ENCODE measurements around the gene APOBEC2. TPM values are rescaled to one million over a fixed set of nuclear protein-coding genes. Genes with fewer than 3 reads are reported as not detected.

The APOBEC2 gene
- total and polyA plus RNA-seq, 3 experiments from 2014 or later = not detected

GRCh38 chr6:41027799-41028560, 25.0 kb upstream of the APOBEC2 start:
- peak; percentile 61 to 78 (median 68) for DNase-seq
- Histone ChIP-seq H3K27ac (ENCODE audit: low read depth, low read length) (peak overlapping the region; percentile 57), H3K36me3 (ENCODE audit: insufficient read depth, low read length) (no peaks in the 10 kb centered on the region), H3K4me1 (ENCODE audit: insufficient read depth, low read length) (peaks cover 20% of the 10 kb centered on the region), H3K9me3 (ENCODE audit: low read length) (no peaks in the 10 kb centered on the region), H3K4me3 (ENCODE audit: low read length) (peak overlapping the region; percentile 68), H3K27me3 (ENCODE audit: insufficient read depth, low read length, poor library complexity, severe bottlenecking) (no peaks in the 10 kb centered on the region)
- POLR2A ChIA-PET = interaction anchor here (0.9 to 1.5 kb wide), 3 partner anchors 9 to 44 kb away, joined by 4 to 7 read pairs (median 4); partner anchors contain the start of genes NFYA and OARD1
- CTCF ChIA-PET = interaction anchor here (0.6 to 7.2 kb wide), 23 partner anchors 9 to 1666 kb away, joined by 3 to 44 read pairs (median 9); partner anchors contain the start of genes NFYA, OARD1, TSPO2 and UNC5CL
- H3K9me3 Mint-ChIP-seq = no peaks in the 10 kb centered on the region
- peak overlapping the region; percentile 79 to 88 (median 83) for H3K4me3 Mint-ChIP-seq
- H3K27ac Mint-ChIP-seq = peak overlapping the region in 7 of 8 donors; percentile 67 to 89 (median 83)
- peaks cover 0 to 3% (median 0%) of the 10 kb centered on the region in 3 donors for H3K36me3 Mint-ChIP-seq
- no peaks in the 10 kb centered on the region for H3K27me3 Mint-ChIP-seq
- H3K4me1 Mint-ChIP-seq = peaks cover 20 to 23% (median 21%) of the 10 kb centered on the region in 3 donors

GRCh38 chr6:41028561-41029412, 24.2 kb upstream of the APOBEC2 start:
- Histone ChIP-seq H3K27me3 (ENCODE audit: insufficient read depth, low read length, poor library complexity, severe bottlenecking) (no peaks in the 10 kb centered on the region), H3K4me3 (ENCODE audit: low read length) (peak overlapping the region; percentile 68), H3K36me3 (ENCODE audit: insufficient read depth, low read length) (no peaks in the 10 kb centered on the region), H3K4me1 (ENCODE audit: insufficient read depth, low read length) (peaks cover 20% of the 10 kb centered on the region), H3K27ac (ENCODE audit: low read depth, low read length) (peak overlapping the region; percentile 57), H3K9me3 (ENCODE audit: low read length) (no peaks in the 10 kb centered on the region)
- peaks cover 20 to 23% (median 21%) of the 10 kb centered on the region in 3 donors for H3K4me1 Mint-ChIP-seq
- no peaks in the 10 kb centered on the region for H3K9me3 Mint-ChIP-seq
- CTCF ChIA-PET = interaction anchor here (0.7 to 7.2 kb wide), 20 partner anchors 8 to 155 kb away, joined by 3 to 44 read pairs (median 10); partner anchors contain the start of genes NFYA, OARD1, TSPO2 and UNC5CL
- H3K36me3 Mint-ChIP-seq = peaks cover 0 to 5% (median 3%) of the 10 kb centered on the region in 3 donors
- H3K27me3 Mint-ChIP-seq = no peaks in the 10 kb centered on the region
- no peak for DNase-seq
- POLR2A ChIA-PET = interaction anchor here (0.9 to 1.5 kb wide), 3 partner anchors 8 to 44 kb away, joined by 4 to 7 read pairs (median 4); partner anchors contain the start of genes NFYA and OARD1
- peak overlapping the region; percentile 10 to 89 (median 82) for H3K27ac Mint-ChIP-seq
- H3K4me3 Mint-ChIP-seq = peak overlapping the region; percentile 79 to 88 (median 83)

- CTCF ChIA-PET = no interaction called here
- Mint-ChIP-seq H3K27me3 (peaks cover 0 to 2% of the 10 kb centered on the region in 2 donors), H3K27ac (peak overlapping the region in 2 of 8 donors; percentile 39 to 92)
Observed at GRCh38 chr6:41032830-41033229, 20.2 kb upstream of the APOBEC2 start.

GRCh38 chr6:41033776-41034175, 19.2 kb upstream of the APOBEC2 start:
- Mint-ChIP-seq H3K9me3 (no peaks in the 10 kb centered on the region), H3K27me3 (peaks cover 0 to 2% of the 10 kb centered on the region in 2 donors), H3K4me3 (no peak overlapping the region), H3K36me3 (peaks cover 0 to 5% (median 4%) of the 10 kb centered on the region in 3 donors), H3K4me1 (peaks cover 6 to 9% (median 7%) of the 10 kb centered on the region in 3 donors), H3K27ac (no peak overlapping the region)
- Histone ChIP-seq H3K9me3 (ENCODE audit: low read length) (no peaks in the 10 kb centered on the region), H3K4me1 (ENCODE audit: insufficient read depth, low read length) (peaks cover 6% of the 10 kb centered on the region), H3K27me3 (ENCODE audit: insufficient read depth, low read length, poor library complexity, severe bottlenecking) (no peaks in the 10 kb centered on the region), H3K36me3 (ENCODE audit: insufficient read depth, low read length) (no peaks in the 10 kb centered on the region), H3K4me3 (ENCODE audit: low read length) (no peak overlapping the region), H3K27ac (ENCODE audit: low read depth, low read length) (no peak overlapping the region)
- CTCF ChIA-PET = no interaction called here
- POLR2A ChIA-PET = no interaction called here
- no peak for DNase-seq

More at GRCh38 chr6:41032830-41033229, 20.2 kb upstream of the APOBEC2 start:
- H3K4me3 ChIP-seq (ENCODE audit: low read length) = no peak overlapping the region
- no peaks in the 10 kb centered on the region for H3K27me3 ChIP-seq (ENCODE audit: insufficient read depth, low read length, poor library complexity, severe bottlenecking)
- H3K4me1 ChIP-seq (ENCODE audit: insufficient read depth, low read length) = peaks cover 13% of the 10 kb centered on the region
- Mint-ChIP-seq H3K4me3 (no peak overlapping the region), H3K36me3 (peaks cover 0 to 5% (median 4%) of the 10 kb centered on the region in 3 donors), H3K9me3 (no peaks in the 10 kb centered on the region), H3K4me1 (peaks cover 11 to 14% (median 12%) of the 10 kb centered on the region in 3 donors)
- no peaks in the 10 kb centered on the region for H3K36me3 ChIP-seq (ENCODE audit: insufficient read depth, low read length)
- no peaks in the 10 kb centered on the region for H3K9me3 ChIP-seq (ENCODE audit: low read length)
- POLR2A ChIA-PET = no interaction called here
- H3K27ac ChIP-seq (ENCODE audit: low read depth, low read length) = no peak overlapping the region
- DNase-seq = no peak

GRCh38 chr6:41036186-41036585, 16.8 kb upstream of the APOBEC2 start:
- POLR2A ChIA-PET = interaction anchor here (1.2 kb wide), 1 partner anchor 8 kb away, joined by 4 read pairs; no protein-coding TSS in a partner anchor
- DNase-seq = no peak
- H3K27ac Mint-ChIP-seq = peak overlapping the region in 3 of 8 donors; percentile 61 to 79 (median 62)

GRCh38 chr6:41036601-41037000, 16.4 kb upstream of the APOBEC2 start:
- Mint-ChIP-seq H3K27ac (peak overlapping the region in 2 of 8 donors; percentile 6 to 11), H3K4me3 (no peak overlapping the region), H3K9me3 (no peaks in the 10 kb centered on the region), H3K4me1 (no peaks in the 10 kb centered on the region), H3K27me3 (peaks cover 0 to 2% of the 10 kb centered on the region in 2 donors), H3K36me3 (peaks cover 0 to 4% (median 2%) of the 10 kb centered on the region in 3 donors)
- Histone ChIP-seq H3K4me1 (ENCODE audit: insufficient read depth, low read length) (no peaks in the 10 kb centered on the region), H3K4me3 (ENCODE audit: low read length) (no peak overlapping the region), H3K9me3 (ENCODE audit: low read length) (no peaks in the 10 kb centered on the region), H3K27me3 (ENCODE audit: insufficient read depth, low read length, poor library complexity, severe bottlenecking) (no peaks in the 10 kb centered on the region), H3K27ac (ENCODE audit: low read depth, low read length) (no peak overlapping the region), H3K36me3 (ENCODE audit: insufficient read depth, low read length) (no peaks in the 10 kb centered on the region)
- ChIA-PET POLR2A (interaction anchor here (1.2 kb wide), 1 partner anchor 8 kb away, joined by 4 read pairs; no protein-coding TSS in a partner anchor), CTCF (interaction anchor here (1.0 to 3.0 kb wide), 4 partner anchors 8 to 38 kb away, joined by 3 to 27 read pairs (median 4); no protein-coding TSS in a partner anchor)
- DNase-seq = no peak

More at GRCh38 chr6:41036186-41036585, 16.8 kb upstream of the APOBEC2 start:
- Mint-ChIP-seq H3K27me3 (peaks cover 0 to 2% of the 10 kb centered on the region in 2 donors), H3K36me3 (peaks cover 0 to 4% (median 2%) of the 10 kb centered on the region in 3 donors), H3K4me3 (no peak overlapping the region), H3K9me3 (no peaks in the 10 kb centered on the region), H3K4me1 (peaks cover 0 to under 1% (median 0%) of the 10 kb centered on the region in 3 donors)
- H3K27ac ChIP-seq (ENCODE audit: low read depth, low read length) = no peak overlapping the region
- H3K9me3 ChIP-seq (ENCODE audit: low read length) = no peaks in the 10 kb centered on the region
- H3K27me3 ChIP-seq (ENCODE audit: insufficient read depth, low read length, poor library complexity, severe bottlenecking) = no peaks in the 10 kb centered on the region
- no peaks in the 10 kb centered on the region for H3K36me3 ChIP-seq (ENCODE audit: insufficient read depth, low read length)
- CTCF ChIA-PET = interaction anchor here (1.9 to 3.0 kb wide), 2 partner anchors 8 to 17 kb away, joined by 4 to 27 read pairs; no protein-coding TSS in a partner anchor
- no peaks in the 10 kb centered on the region for H3K4me1 ChIP-seq (ENCODE audit: insufficient read depth, low read length)
- no peak overlapping the region for H3K4me3 ChIP-seq (ENCODE audit: low read length)

- no peak overlapping the region for H3K4me3 Mint-ChIP-seq
- Histone ChIP-seq H3K9me3 (ENCODE audit: low read length) (no peaks in the 10 kb centered on the region), H3K4me1 (ENCODE audit: insufficient read depth, low read length) (no peaks in the 10 kb centered on the region), H3K36me3 (ENCODE audit: insufficient read depth, low read length) (no peaks in the 10 kb centered on the region), H3K27ac (ENCODE audit: low read depth, low read length) (no peak overlapping the region), H3K4me3 (ENCODE audit: low read length) (no peak overlapping the region), H3K27me3 (ENCODE audit: insufficient read depth, low read length, poor library complexity, severe bottlenecking) (no peaks in the 10 kb centered on the region)
- H3K27me3 Mint-ChIP-seq = peaks cover 0 to 2% of the 10 kb centered on the region in 2 donors
- ChIA-PET CTCF (interaction anchor here (0.9 to 3.0 kb wide), 5 partner anchors 9 to 39 kb away, joined by 3 to 27 read pairs (median 3); no protein-coding TSS in a partner anchor), POLR2A (interaction anchor here (1.2 kb wide), 1 partner anchor 9 kb away, joined by 4 read pairs; no protein-coding TSS in a partner anchor)
- no peaks in the 10 kb centered on the region for H3K9me3 Mint-ChIP-seq
- DNase-seq = no peak
- peaks cover 0 to 10% (median 7%) of the 10 kb centered on the region in 3 donors for H3K36me3 Mint-ChIP-seq
- H3K4me1 Mint-ChIP-seq = no peaks in the 10 kb centered on the region
- peak overlapping the region in 1 of 8 donors; percentile 6 for H3K27ac Mint-ChIP-seq
Observed at GRCh38 chr6:41037107-41037900, 15.7 kb upstream of the APOBEC2 start.
